IPS-NIHi11 (cell line): ENCODE data around the gene PALLD.

ENCODE experiments used
- DNase-seq: peaks from one replicate; pipeline ENCODE4 v3.0.0; 2012; ENCODE audit warnings: mixed read lengths, low spot score

PALLD gene

GRCh38 chr4:168734703-168735678 is 238.1 kb downstream of the PALLD start:
- no peak for DNase-seq

- no peak for DNase-seq
Measured at GRCh38 chr4:168735735-168736134, 238.9 kb downstream of the PALLD start.

- no peak for DNase-seq
Measured at GRCh38 chr4:168736860-168737805, 240.3 kb downstream of the PALLD start.

GRCh38 chr4:168737806-168738172 is 240.9 kb downstream of the PALLD start:
- DNase-seq = no peak

- no peak for DNase-seq
Measured at GRCh38 chr4:168739886-168740285, 243.0 kb downstream of the PALLD start.

GRCh38 chr4:168740691-168741090 is 243.8 kb downstream of the PALLD start:
- DNase-seq = no peak

GRCh38 chr4:168741281-168742173 is 244.7 kb downstream of the PALLD start:
- DNase-seq = no peak

GRCh38 chr4:168743131-168743530 is 246.3 kb downstream of the PALLD start:
- no peak for DNase-seq

GRCh38 chr4:168743601-168744000 is 246.7 kb downstream of the PALLD start:
- no peak for DNase-seq

GRCh38 chr4:168744021-168744420 is 247.2 kb downstream of the PALLD start:
- no peak for DNase-seq

GRCh38 chr4:168748807-168749206 is 252.0 kb downstream of the PALLD start:
- DNase-seq = no peak

- no peak for DNase-seq
Measured at GRCh38 chr4:168751263-168752225, 254.7 kb downstream of the PALLD start.

- DNase-seq = no peak
Measured at GRCh38 chr4:168755598-168756477, 259.0 kb downstream of the PALLD start.

- DNase-seq = no peak
Measured at GRCh38 chr4:168757500-168757899, 260.6 kb downstream of the PALLD start.

GRCh38 chr4:168758351-168758876 is 261.6 kb downstream of the PALLD start:
- no peak for DNase-seq

- no peak for DNase-seq
Measured at GRCh38 chr4:168759321-168759720, 262.5 kb downstream of the PALLD start.

- no peak for DNase-seq
Measured at GRCh38 chr4:168759959-168760527, 263.2 kb downstream of the PALLD start.

GRCh38 chr4:168761066-168761465 is 264.2 kb downstream of the PALLD start:
- DNase-seq = no peak

GRCh38 chr4:168765322-168765721 is 268.5 kb downstream of the PALLD start:
- no peak for DNase-seq
